NCI-H187 (cell line): ENCODE measurements around the gene MICAL3.

Experiments
- DNase-seq, 2 experiments: peaks; one replicate each; lab custom pipeline; 2025; lab: John Stamatoyannopoulos, UW

Gene MICAL3

DNA sequence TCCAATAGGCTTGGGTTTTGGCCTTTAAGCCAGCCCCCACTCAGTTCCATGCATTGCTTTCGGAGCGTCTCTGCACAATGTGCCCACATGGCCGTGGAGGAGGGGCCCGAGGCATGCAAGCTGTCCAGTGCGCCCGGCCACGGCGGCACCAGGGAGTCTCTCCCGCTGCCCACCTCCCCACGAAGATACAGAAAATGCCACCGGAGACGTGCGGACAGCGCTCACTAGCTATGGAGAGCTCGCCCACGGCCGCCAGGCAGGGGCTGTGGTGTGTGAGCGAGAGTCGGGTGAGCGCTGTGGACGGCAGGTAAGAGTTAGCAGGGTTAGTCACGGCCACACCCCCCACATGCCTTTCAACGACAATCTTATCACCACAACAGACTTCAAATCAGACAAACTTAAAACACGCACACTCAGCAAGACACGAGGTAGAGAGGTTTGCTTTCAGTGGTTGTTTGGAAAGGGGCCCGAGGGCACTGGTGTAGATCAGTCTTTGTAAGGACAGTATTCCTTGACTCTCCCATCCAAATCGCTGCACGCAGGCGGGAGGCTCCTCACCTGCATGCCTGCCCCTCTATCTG lies 231.4 kb downstream of the MICAL3 start:
- DNase-seq, result no peak

DNA sequence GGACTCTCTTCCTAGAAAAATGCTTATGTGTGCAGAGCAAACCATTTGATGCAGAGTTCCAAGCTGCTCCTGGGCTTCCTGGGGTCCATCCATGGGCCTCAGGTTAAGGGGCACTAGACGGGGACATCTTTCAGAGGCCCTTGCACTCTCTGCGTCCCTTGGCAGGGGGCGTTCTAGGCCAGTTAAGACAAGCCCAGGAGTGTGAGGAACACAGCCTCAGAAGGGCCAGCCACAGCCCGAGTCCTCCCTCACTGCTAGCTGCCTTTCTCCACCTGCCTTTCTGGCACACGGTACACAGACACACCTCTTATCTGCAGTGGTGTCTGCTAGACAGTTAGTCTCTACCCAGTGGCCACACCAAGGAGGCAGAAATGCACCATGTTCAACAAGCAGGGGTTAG lies 232.1 kb downstream of the MICAL3 start:
- DNase-seq, result no peak

DNA sequence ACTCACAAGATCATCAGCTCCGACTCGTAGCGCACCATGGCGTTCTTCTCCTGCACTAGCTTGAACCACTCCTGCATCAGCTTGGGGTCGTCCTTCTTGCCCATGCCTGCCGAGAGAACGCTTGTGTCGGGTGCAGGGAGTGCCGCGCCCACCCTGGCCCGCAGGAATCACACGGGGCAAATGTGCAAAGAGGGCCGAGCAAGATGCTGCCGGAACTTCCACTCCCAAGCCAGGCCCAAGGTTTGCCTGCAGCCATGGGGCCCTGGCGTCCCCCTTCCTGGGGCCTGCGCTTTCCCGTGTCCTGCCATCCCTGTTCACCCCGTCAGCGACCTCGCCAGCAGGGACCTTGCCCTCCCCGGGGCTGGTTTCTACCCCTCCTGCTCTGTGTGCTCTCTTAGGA lies 233.2 kb downstream of the MICAL3 start:
- DNase-seq, result no peak

DNA sequence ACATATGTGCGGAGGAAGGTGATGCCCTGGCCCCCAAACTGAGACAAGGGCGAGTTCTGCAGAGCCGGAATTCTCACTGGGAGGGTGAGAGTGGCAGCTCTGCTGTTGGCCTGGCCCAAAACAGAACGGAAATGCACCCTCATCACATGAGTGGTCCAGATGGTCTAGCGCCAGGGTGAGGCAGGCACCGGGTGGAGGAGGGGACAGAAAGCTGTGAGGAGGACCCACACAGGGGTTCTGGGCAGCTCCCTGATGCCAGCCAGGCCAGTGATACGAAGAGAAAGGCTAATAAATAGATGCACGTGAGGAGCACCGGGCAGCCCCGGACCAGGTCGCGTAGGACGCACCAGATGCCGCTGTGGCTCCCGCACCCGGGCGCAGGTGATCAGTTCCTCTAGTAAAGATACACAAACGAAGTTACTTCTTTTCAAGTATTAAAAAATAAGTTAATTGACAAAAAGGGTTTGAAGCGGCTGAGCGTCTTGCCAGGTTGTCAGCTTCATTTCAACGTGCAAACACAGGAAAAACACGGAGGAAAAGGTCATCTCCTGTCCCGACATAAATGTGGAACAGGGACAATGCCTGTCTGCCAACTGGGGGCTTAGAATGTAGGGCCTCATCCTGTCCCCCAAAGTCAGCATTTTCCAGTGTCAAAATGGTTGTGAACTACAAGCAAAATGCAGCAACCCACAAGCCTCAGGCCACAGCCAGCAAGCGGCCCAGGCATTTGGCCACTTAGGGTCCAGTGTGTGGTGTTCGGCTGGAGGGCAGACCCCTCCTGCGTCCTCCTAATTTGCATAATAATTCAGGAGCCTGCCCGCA lies 234.8 kb downstream of the MICAL3 start:
- DNase-seq, result no peak

DNA sequence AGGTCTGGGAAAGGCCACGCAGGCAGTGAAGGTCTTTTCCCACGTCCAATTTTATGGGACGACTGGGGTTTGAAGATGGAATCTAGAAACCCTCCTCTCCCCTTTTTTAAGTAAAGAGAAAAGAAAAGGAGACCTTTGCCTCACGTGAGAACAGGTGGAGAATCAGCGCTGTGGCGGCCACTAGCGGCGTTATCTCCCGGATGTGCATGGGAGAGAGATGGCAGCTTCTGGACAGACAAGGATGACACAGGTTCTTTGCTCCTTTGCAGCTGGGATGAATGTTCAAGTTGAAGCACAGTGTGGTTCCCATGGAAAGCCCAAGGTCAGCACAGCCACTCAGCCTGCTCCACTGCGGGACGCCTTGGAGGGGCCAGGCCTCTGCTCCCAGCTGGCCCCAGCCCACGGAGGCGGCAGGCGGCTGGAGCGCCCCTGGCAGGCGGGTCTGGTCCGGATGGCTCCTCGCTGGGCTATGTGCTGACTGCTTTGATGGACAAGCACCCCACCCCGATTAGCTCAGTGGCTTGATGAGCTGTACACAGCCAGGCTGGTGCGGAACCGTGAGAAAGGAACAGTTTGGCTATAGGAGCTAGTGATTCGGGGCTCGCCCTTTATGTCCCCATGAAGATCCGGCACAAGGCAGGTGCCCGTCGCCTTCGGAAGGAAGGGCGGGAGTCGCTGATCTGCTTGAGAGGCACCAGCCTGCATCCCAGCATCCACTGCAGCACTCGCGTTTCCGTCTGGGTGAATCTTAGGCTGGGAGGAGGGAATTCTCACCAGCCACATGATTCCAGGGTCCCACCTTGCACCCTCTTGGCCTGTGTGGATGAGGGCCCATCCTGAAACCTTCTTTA lies 235.6 kb downstream of the MICAL3 start:
- no peak for DNase-seq

DNA sequence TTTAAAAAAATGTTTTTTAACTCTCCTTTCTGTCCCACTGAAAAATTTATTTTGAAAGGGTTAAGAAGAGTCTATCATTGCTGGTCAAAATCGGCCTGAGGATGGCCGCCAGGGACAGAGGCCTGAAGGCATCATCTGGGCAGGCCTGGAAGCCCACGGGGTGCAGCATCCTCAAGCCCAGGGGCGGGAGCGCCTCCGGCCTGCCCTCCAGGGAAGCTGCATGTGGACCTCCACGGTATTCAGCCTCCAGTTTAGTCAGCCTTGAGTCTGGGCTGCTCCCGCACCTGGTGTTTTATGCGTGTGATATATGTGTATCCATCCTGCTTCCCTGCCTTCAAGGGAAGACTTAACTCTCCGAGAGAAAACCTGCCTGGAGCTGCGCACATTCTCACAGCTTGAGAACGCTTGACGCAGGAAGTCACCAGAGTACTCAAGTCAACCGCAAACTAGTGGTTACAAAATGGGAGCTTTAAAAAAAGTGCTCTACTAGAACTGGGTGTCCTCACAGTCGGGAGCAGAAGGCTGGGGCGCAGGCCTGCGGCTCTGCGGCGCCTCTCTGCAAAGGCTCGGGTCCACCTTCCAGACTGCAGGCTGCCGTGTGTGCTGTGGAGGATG lies 236.5 kb downstream of the MICAL3 start:
- DNase-seq, result no peak

DNA sequence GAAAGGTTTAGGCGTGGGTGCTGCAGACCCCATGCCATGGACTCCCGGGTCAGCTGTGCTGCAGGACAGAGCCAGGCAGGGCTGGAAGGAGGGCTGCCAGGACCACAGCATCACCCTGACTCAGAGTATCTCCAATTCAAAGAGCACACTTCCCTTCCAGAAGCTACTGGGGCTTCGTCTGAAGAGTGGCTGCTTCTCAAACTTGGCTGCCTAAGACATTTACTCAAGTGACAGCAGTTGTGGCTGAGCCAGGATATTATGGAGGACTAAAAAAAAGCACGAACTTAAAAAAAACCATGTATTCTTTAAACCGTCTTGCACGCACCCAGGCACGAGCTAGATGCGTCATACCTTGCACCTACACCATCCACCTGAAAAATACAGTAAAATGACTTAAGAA lies 237.1 kb downstream of the MICAL3 start:
- DNase-seq, result no peak

DNA sequence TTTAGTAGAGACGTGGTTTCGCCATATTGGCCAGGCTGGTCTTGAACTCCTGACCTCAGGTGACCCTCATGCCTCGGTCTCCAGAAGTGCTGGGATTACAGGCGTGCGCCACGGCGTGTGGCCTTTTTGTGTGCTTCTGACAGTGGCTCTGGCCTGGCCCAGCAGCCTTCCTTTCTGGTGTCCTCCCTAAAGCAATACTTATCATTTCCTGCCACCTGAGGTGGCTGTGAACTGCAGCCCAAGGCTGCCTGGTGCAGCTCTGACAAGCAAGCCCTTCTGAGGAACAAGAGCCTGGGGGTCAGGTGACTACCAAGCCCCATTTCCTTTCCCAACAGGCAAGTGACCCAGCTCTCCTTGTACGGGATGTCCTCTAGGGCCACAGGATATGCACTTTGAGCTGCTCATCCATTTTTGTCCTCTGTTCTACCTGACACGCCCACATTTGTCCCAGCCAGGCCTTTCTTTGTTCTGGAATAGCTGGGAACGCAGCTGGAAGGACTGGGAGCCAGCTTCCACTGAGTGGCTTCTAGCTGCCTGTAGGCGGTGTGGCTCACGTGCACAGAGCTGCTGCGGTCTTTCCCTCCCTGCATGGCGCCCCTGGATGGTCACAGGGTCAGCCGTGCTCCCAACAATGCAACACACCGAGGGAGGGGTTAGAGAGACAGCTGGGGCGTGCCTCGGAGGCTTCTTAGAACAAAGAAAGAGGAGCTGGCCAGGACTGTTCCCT lies 237.8 kb downstream of the MICAL3 start:
- peak in 1 of 2 experiments; percentile 31 for DNase-seq

DNA sequence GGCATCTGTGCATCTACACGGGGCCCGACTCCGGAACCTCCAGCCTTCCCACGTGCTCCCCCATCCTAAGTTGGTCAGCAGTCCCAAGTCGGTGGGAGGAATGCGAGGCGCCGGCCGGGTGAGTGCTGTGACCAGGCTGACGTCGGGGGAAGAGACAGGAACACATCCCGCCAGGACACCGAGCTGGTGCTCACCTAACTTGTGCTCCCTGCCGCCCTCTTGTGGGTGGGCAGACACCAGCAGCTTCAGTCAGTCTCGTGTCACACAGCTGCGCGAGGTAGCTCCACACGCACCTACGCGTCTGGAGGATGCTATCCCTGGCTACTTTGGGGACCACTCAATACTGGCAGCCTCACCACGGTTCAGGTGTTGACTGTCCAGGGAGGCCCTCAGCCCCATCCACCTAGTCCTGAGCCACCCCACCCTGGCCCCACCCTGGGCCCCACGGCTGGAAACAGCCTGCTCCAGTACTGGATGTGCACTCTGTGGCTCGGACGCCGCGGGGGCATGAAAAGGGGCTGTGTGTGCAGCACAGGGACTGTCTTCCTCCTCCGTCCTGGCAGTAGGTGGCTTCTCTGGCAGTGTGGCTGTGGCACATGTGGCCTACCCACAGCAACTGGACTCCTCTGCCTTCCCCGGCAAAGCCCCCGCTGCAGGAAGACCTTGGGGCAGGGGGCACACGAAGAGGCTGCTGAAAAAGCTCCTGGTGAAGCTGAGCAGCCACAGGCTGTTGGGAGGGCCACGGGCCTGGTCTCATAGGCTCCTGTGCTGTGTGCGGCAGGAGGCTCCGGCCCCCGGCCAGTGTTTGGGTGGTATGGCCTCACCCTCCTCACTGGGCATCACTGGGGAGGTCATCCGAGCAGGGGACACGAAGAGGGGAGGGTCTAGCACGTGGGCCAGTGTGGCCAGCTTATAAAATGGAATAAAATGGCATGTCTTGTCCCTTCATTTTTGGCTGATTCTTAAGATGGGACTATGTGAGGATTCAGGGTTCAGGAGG lies 238.9 kb downstream of the MICAL3 start:
- DNase-seq, result no peak

DNA sequence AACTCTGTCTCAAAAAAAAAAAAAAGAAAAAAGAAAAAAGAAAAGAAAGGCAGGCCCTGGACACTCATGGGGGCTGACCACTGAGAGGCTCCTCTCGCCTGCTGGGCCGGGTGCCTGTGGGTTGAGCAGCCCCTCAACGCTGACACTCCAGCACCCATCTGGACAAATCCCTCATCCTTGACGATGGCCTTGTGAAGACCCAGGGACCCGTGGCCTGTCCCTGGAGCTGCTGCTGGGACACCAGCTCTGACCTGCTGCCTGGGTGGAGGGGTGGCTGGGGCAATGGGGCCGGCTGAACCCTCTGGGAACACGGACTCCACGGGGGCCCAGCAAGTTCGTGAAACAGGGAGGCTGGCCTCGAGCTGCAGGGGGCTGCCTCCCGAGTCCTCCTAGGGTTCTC lies 239.6 kb downstream of the MICAL3 start:
- no peak for DNase-seq

DNA sequence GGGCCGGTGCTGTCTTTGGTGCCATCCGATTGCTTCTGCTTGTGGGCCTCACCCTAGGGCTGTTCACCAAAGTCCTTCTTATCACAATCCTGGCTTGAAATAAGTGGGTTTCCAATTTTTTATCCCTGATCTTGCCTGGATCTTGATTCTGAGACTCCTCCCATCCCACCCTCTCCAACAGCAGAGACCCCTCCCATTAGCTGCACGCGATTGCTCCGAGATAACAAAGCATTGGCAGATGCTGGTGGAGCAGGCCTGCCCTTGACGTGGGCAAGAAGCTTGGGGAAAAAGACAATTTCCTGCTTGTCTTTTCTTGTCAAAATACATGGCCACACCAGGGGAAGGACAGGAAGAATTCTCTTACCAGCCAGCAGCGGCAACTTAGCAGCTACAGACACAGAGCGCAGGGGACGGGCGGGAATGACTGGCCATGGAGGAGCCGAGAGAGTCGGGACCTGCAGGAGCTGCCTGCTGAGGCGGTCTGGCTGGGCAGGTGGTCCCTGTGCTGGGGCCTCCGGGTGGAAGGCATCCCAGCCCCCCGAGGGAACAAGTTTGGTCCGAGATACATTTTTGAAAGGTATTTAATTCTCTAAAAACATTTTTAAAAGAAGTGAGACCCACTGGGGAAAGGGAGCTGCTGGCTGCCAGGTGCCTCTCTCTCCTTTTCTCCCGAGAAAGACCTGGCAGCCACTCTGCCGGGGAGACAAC lies 240.4 kb downstream of the MICAL3 start:
- no peak for DNase-seq

DNA sequence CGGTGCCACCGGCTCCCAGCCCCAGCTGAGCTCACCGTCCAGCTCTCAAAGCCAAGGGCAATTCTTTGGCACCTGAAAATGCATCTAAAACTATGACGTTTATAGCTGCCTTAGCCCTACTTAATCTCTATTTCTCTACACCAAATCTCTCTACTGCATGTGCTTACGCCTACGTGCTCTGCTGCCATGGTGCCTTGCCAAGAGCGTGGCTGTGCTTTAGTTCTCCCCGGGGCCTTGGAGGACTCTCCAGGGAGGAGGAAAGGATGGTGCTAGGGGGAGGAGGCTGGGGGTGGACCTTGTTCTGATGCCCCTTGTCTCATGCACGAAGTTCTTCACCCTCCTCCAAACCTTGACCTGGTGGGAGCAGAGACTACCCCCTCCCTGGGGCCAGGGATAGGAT lies 241.0 kb downstream of the MICAL3 start:
- no peak for DNase-seq

DNA sequence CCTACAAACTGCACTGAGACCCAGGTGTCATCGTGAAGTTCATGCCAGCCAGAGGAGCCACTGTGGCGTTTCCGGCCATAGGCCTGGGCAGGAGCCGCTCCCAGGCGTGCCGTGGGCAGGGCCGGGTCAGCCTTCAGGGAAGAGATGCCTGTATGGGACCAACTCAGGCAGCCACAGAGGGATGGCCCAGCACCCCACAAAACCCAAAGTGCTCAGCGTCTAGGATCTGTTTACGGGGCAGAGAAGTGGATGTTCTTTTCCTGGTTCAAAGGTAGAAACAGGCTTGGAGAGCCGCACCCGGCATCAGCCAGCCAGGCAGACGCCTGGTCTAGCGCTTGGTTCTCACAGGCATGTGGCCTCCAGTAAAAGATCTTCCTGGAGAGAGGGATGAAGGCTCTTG lies 241.7 kb downstream of the MICAL3 start:
- DNase-seq, result no peak

DNA sequence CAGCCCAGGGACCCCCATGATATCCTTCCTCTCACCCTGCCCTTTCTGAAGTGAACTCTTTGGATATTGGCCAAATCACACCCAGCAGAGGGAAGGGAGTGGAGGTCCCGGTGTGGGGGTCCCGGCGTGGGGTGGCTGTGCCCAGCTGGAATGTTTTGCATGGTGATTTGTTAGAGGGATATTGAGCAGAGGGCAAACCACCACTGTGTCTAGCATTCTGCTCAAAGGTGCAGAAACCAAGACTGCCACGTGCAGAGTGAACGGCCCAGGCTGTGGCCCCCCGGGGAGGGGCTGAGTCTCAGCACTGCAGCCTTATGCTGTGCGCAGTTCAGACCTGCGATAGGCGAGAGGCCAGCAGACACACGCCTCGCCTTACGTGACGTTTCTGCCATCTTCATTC lies 242.2 kb downstream of the MICAL3 start:
- no peak for DNase-seq

DNA sequence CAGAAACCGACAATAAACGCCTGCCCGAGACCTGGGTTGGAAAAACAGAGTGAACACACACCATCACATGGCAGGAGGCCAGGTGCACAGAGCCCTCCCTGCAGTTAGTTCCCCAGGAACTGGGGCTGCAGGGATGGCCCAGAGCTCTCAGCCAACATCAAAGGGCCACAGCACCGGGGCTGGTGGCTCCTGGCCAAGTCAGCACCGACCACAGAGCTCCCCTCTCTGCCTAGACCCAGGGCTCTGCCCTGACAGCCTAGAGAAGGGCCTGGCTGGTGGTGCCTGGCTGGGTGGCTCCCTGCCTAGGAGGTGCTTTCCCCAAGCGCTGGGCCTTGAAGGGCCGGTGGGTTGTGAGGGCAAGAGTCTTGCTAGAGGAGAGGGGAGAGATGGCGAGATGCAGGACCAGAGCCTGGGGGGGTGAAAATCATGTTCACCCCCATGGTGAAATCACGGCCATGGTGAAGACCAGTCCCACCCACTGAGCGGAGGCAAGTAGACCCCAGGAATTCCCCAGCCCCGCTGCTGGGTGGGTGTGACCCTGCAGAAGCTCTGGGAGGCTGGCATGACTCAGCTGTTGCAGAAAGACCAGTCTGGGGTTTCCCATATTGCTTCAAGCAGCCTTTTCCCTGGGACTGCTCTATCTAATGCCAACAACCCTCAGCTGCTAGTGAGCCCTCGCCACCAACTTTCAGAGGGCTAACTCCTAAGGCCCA lies 242.9 kb downstream of the MICAL3 start:
- DNase-seq, result no peak

DNA sequence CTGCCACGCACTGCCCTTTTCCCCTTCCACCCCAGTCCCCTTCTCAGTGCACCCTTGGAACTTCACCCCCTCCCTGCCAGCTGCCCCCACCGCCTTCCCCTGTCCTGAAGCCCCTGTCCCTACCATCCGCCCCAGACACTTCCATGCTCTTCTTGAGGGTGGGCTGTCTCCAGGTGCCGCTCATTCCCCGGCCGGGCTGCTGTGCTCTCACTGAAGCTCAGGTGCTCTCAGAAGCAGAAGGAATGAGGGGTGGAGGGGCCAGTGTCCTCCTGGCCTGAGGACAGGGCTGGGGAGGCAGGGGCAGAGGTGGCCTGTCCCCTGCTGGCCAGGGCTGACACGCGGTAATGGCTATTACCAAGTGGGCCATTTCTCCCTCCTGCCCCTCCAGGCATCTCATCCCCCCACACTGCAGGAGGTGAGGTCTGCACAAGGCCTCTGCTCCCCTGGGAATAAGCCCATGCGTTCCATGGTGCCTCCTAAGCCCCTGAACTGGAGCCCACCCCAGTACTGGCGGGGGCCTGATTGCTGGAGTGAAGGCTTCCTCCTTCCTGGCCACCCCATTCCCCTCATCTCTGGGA lies 243.5 kb downstream of the MICAL3 start:
- no peak for DNase-seq

DNA sequence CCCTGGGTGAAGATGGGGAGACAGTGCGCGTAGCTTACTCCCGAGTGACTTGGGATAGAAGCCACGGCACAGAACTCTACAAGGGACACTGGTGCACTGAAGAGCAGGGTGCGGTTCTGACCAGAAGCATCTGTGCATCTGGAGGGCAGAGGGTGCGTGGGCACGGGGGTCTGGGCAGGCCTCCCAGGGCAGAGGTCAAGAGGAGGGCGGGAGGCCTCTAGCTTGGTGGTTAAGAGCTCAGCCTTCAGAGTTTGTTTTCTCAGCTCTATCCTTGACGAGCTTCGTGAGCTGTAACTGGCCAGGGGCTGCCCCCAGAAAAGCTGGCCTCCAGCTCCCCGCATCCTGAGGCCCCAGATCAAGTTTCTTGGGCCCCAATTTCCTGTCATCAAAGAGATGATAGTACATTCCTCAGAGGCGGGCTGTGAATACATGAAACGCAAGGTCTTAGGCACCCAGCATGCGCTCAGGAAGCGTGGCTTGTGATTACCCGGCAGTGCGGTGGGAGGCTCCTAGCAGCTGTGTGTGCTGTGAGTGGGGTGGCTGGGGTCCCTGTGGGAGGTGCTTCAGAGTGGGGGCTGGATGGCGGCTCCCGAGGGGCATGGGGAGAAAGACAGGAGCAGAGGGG lies 244.1 kb downstream of the MICAL3 start:
- no peak for DNase-seq
